Smooth muscle cell (in vitro differentiated cells): ENCODE data around the gene ZBTB4. TPM values are rescaled to one million over a fixed set of nuclear protein-coding genes. Genes with fewer than 3 reads are reported as not detected.

Experiments used
- DNase-seq: peaks from one replicate; lab custom pipeline; 2025; ENCODE audit not compliant: unreplicated experiment; lab: John Stamatoyannopoulos, UW
- H2AFZ ChIP-seq: fragments of 200-600 bp; sonication (generic); 2 replicates; pipeline ENCODE4 v1.6.0; 2016; ENCODE audit warnings: antibody characterized with exemption, low read depth, mild to moderate bottlenecking
- H3F3A ChIP-seq: fragments of 200-600 bp; sonication (generic); 2 replicates; pipeline ENCODE4 v1.6.0; 2017; ENCODE audit warnings: antibody characterized with exemption, low read depth
- H3K27ac ChIP-seq: fragments of 200-600 bp; sonication (generic); 2 replicates; pipeline ENCODE4 v1.5.1; 2016; ENCODE audit warnings: low read depth, mild to moderate bottlenecking
- H3K27me3 ChIP-seq: fragments of 200-600 bp; sonication (generic); 2 replicates; pipeline ENCODE4 v1.6.1; 2016; ENCODE audit warnings: low read depth, mild to moderate bottlenecking
- H3K36me3 ChIP-seq: fragments of 200-600 bp; sonication (generic); 2 replicates; pipeline ENCODE4 v1.5.1; 2016; ENCODE audit warnings: low read depth
- H3K4me1 ChIP-seq: fragments of 200-600 bp; sonication (generic); 2 replicates; pipeline ENCODE4 v1.5.1; 2016; ENCODE audit warnings: low read depth
- H3K4me2 ChIP-seq: fragments of 200-600 bp; sonication (generic); 2 replicates; pipeline ENCODE4 v1.6.0; 2016; ENCODE audit warnings: mild to moderate bottlenecking
- H3K4me3 ChIP-seq: fragments of 200-600 bp; sonication (generic); 2 replicates; pipeline ENCODE4 v1.5.1; 2016; ENCODE audit warnings: mild to moderate bottlenecking
- H3K79me2 ChIP-seq: fragments of 200-600 bp; sonication (generic); 2 replicates; pipeline ENCODE4 v1.6.0; 2016; ENCODE audit warnings: low read depth, mild to moderate bottlenecking
- H3K9ac ChIP-seq: fragments of 200-600 bp; sonication (generic); 2 replicates; pipeline ENCODE4 v1.6.0; 2016; ENCODE audit warnings: low read depth
- H3K9me3 ChIP-seq: fragments of 200-600 bp; sonication (generic); replicated peaks from 2 replicates; pipeline ENCODE4 v1.5.1; 2016; ENCODE audit warnings: low read depth
- H4K20me1 ChIP-seq: fragments of 200-600 bp; sonication (generic); 2 replicates; pipeline ENCODE4 v1.6.0; 2016; ENCODE audit warnings: low read depth
- CTCF ChIP-seq: fragments of 200-600 bp; sonication (generic); IDR thresholded peaks from 2 replicates; pipeline ENCODE4 v1.5.1; 2017; ENCODE audit warnings: borderline replicate concordance, mild to moderate bottlenecking, antibody characterized with exemption; ENCODE audit not compliant: insufficient read depth, poor library complexity, severe bottlenecking
- WGBS: methylation state at CpG from one replicate; pipeline ENCODE4 v1.1.7; 2016; ENCODE audit warnings: low lambda C conversion rate; 5-methylcytosine and 5-hydroxymethylcytosine counted together
- polyA plus RNA-seq: library from polyadenylated mRNA; unstranded; fragments of >200 nt; fragmentation: Nextera tagmentation; extraction: Ambion mirVana; gene quantifications from 2 replicates; pipeline ENCODE4 v1.2.1, GENCODE V29; 2016
- total RNA-seq: library from RNA; depleted of rRNA; stranded (reverse); fragments of >200 nt; gene quantifications from 2 replicates; pipeline ENCODE4 v1.2.3, GENCODE V29; 2014

ZBTB4 gene
- total and polyA plus RNA-seq, 2 experiments from 2014 or later, result 22.8 to 25.6 TPM

GRCh38 chr17:7415784-7416183 is 63.6 kb downstream of the ZBTB4 start:
- TF ChIP-seq CTCF, result no peak
- no peaks in the 10 kb centered on the region for H3F3A ChIP-seq
- no peaks in the 10 kb centered on the region for H3K27me3 ChIP-seq
- no peaks in the 10 kb centered on the region for H3K9me3 ChIP-seq
- no peak overlapping the region for H3K9ac ChIP-seq
- peaks cover 6% of the 10 kb centered on the region for H4K20me1 ChIP-seq
- no peak overlapping the region for H3K27ac ChIP-seq
- DNase-seq, result no peak
- H2AFZ ChIP-seq, result no peak overlapping the region
- H3K36me3 ChIP-seq, result no peaks in the 10 kb centered on the region
- H3K4me1 ChIP-seq, result no peaks in the 10 kb centered on the region
- H3K4me3 ChIP-seq, result no peak overlapping the region
- H3K4me2 ChIP-seq, result no peak overlapping the region
- no peaks in the 10 kb centered on the region for H3K79me2 ChIP-seq
- WGBS, result 95% methylated on average over 23 of the region's 23 CpGs

DNA sequence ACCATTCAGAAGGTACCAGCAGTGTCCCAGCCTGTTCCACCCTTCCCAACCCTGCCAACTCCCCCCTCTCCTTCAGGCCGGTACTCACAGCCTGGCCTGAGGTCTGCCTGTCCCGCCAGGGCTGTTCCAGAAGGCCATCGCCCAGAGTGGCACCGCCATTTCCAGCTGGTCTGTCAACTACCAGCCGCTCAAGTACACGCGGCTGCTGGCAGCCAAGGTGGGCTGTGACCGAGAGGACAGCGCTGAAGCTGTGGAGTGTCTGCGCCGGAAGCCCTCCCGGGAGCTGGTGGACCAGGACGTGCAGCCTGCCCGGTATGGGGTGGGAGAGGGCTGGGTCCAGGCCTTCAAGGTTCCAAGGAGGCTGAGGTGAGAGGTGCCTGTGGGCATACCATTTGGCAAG is 64.6 kb downstream of the ZBTB4 start:
- Histone ChIP-seq H3K27ac (no peak overlapping the region), H3F3A (no peaks in the 10 kb centered on the region), H4K20me1 (peaks cover 7% of the 10 kb centered on the region), H3K9ac (no peak overlapping the region), H3K36me3 (no peaks in the 10 kb centered on the region), H3K4me2 (no peak overlapping the region), H3K4me3 (no peak overlapping the region), H3K9me3 (no peaks in the 10 kb centered on the region), H3K79me2 (no peaks in the 10 kb centered on the region), H3K4me1 (no peaks in the 10 kb centered on the region), H2AFZ (no peak overlapping the region), H3K27me3 (no peaks in the 10 kb centered on the region)
- WGBS, result 90% methylated on average over 14 of the region's 14 CpGs
- TF ChIP-seq CTCF, result no peak
- no peak for DNase-seq

DNA sequence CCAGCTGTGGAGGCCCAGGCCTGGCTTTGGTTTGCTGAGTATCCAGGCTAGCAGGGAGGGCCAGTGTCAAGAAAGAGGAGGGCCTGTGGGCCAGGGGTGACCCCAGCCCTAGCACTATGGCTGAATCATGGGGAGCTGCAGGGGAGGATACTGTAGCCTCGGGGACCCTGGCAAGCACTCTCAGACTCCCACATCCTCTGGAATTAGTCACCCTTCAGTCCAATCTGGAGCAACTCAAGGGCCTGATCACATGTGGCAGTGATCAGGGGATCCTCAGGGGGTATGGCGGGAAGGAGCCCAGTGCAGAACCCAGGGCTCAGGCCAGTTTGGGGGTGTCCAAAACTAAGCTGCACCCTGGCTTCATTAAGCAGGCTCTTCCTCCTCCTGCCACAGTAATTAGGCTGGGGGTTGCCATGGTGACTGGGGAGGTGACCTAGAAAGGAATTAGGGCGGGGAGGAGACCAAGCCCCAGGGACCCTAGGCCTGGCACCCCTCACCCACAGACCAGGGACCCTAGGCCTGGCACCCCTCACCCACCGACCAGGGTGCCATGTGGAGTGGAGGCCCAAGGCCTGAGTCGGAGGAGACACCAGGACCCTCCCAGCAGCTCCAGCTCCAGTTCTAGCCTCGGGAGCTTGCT is 66.0 kb downstream of the ZBTB4 start:
- Histone ChIP-seq H3K9me3 (no peaks in the 10 kb centered on the region), H3K4me1 (no peaks in the 10 kb centered on the region), H3K36me3 (no peaks in the 10 kb centered on the region), H3K79me2 (no peaks in the 10 kb centered on the region), H2AFZ (no peak overlapping the region), H3K27ac (no peak overlapping the region), H3K9ac (no peak overlapping the region), H3K4me2 (no peak overlapping the region), H3K4me3 (no peak overlapping the region), H4K20me1 (peaks cover 7% of the 10 kb centered on the region), H3K27me3 (no peaks in the 10 kb centered on the region), H3F3A (no peaks in the 10 kb centered on the region)
- 87% methylated on average over 6 of the region's 6 CpGs for WGBS
- no peak for TF ChIP-seq CTCF
- no peak for DNase-seq

DNA sequence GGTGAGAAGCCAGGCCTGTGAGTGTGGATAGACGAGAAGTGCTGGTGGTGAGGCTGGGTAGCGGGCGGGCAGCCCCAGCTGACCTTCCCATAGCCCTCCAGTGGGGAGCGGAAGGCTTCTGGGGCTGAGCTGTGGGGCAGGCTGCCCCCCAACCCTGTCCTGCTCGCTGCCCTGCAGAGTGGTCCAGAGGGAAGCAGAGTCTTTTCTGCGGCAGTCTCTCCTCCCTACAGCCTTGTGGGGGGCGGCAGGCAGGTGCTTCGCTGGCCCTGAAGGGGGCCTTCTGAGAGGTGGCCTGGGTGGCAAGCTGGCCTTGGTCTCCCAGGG is 68.0 kb downstream of the ZBTB4 start:
- no peak for TF ChIP-seq CTCF
- Histone ChIP-seq H3K4me2 (no peak overlapping the region), H3K9me3 (no peaks in the 10 kb centered on the region), H3K4me3 (no peak overlapping the region), H3K4me1 (no peaks in the 10 kb centered on the region), H3K9ac (no peak overlapping the region), H3K27ac (no peak overlapping the region), H3K36me3 (no peaks in the 10 kb centered on the region), H4K20me1 (peaks cover 16% of the 10 kb centered on the region), H3F3A (no peaks in the 10 kb centered on the region), H2AFZ (no peak overlapping the region), H3K79me2 (no peaks in the 10 kb centered on the region), H3K27me3 (no peaks in the 10 kb centered on the region)
- no peak for DNase-seq
- 94% methylated on average over 8 of the region's 8 CpGs for WGBS
